Activated T-helper 9 cell treated with anti-CD3 and anti-CD28 coated beads, Interleukin-2, amount 50 U/mL, for 16 hours (primary cell): ENCODE results near the gene LIG3.
"Not testable (repeated sequence)": the region's sequence is repeated elsewhere in the genome, so short reads cannot be mapped to it uniquely, and the experiment has no call there.

Experiments
- DNase-seq: peaks from one replicate; pipeline ENCODE4 v3.0.0-alpha.2; 2020; ENCODE audit warnings: low read depth

Gene LIG3

GRCh38 chr17:34999456-34999855 is 19.1 kb downstream of the LIG3 start:
- no peak for DNase-seq

DNA sequence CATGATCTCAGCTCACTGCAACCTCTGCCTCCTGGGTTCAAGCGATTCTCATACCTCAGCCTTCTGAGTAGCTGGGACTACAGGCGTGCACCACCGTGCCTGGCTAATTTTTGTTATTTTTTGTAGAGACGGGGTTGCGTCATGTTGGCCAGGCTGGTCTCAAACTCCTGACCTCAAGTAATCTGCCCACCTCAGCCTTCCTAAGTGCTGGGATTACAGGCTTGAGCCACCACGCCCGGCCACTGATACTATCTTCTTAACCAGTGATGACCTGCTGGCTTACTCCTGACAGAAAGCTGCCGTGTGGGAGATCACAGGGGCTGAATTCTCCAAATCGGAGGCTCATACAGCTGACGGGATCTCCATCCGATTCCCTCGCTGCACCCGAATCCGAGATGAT is 20.7 kb downstream of the LIG3 start:
- DNase-seq = not testable (repeated sequence)

DNA sequence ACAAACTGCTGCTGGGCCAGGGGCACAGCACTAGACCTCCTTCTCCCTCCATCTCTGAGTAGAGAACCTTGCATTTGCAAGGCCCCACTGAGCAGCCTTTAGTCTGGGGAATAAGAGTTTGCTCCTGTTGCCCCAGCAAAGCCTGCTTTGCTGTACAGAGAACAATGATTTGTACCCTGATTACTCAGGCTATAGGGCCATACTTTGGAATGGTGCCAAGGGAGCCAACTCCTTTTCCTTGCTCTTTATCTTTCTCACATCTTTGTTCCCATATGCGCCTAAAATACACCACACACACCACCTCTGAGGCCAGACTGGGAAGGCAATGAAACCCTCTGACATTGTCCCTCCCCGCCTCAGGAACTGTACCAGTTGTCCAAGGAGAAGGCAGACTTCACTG is 21.2 kb downstream of the LIG3 start:
- no peak for DNase-seq

DNA sequence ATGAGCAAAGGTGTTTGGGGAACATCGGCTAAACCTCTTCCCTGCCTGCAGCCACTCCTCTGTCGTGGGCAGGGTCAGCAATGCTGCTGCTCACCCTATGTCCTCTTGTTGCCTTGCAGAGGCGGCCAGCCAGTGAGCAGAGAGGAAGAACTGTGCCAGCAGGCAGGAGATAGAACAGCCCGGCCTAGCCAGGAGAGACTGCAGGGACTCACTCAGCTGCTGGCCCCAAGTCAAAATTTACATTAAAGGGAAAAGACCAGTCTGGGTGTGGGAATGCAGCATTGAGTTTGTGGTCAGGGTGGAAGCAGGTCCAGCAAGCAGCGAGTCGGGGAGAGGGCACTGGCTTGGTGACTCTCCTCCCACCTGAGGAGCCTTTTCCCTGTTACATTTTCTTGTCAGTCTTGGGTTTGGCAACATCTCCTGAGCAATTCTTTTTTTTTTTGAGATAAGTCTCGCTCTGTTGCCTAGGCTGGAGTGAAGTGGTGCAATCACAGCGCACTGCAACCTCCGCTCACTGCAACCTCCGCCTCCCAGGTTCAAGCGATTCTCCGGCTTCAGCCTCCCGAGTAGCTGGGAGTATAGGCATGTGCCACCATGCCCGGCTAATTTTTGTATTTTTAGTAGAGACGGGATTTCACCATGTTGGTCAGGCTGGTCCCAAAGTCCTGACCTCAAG is 22.7 kb downstream of the LIG3 start:
- DNase-seq = no peak

- DNase-seq = no peak
These were observed 23.5 kb downstream of the LIG3 start for GRCh38 chr17:35003778-35004177.

DNA sequence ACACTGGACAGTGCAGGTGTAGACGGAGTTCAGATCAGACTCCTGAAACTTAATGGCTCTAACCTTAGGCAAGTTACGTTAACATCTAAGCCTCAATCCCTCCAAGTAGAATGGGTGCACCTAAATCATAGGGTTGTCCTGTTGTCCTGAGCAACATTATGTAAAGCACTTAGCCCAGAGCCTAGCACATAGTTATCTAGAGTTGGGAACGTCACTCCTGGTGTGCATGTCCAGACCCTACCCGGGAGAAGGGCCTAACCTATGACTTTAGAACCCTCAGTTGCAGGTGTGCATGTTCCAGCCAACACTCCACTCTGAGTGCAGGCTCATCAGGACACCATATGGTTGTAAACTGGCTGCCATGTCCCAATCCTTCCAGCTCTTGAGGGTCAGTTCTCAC is 26.0 kb downstream of the LIG3 start:
- no peak for DNase-seq

- DNase-seq = no peak
These were observed 26.6 kb downstream of the LIG3 start for GRCh38 chr17:35006961-35007360.

DNA sequence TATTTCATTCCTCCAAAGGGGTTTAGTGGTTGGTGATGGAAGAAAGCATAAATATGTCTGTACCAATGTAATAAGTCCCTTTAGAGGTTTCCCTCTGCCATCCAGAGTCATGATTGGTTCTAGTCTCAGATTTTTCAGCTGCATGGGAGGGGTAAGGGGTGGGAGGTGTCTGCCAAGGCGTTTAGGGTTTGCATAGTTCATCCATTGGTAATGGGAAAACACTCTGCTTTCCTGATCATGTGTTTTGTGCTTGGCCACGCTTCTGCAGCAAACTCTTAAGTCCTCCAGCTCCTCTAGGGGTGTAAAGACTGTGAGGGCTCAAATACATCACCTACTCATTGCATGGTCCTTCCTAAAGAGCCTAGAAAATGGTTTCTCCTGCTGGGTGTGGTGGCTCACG is 29.8 kb downstream of the LIG3 start:
- no peak for DNase-seq

- no peak for DNase-seq
These were observed 31.4 kb downstream of the LIG3 start for GRCh38 chr17:35011671-35012216.

DNA sequence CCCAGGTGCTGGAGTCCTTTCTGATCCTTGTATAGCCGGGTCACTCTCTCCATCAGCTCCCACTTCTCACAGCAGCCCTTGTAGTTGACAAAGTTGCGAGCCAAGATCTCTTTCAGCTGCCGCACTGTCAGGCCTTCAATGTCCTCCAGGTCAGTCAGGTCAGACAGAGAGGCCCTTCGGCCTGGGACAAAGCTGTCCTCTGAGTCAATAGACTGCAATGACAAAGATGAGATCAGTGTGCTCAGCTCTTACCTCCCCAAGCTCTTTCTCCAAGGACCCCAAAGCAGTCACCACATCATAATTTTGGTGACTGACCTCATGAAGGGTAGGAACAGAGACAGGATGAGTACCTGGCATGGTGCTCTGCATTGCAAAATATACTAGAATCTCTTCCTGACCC is 36.1 kb downstream of the LIG3 start:
- DNase-seq = no peak

DNA sequence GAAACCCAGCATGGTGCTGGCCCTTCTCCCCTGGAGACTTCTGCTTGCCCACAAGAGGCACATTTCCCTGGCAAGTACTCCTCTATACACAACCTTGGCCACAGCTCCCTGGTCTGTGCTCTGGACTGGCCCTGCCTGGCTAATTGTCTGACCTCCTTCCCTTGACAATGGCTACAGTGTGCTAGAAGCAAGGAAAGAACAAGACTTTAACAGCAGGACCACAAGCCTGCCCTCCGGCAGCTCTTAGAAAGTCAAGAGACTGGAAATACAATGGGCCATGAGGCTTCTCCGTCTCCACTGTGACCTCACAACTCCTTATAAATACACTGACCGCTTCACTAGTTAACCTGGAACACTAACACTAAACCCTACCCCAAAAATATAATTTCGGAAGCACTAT is 36.7 kb downstream of the LIG3 start:
- DNase-seq = no peak

GRCh38 chr17:35018814-35019213 is 38.5 kb downstream of the LIG3 start:
- DNase-seq = no peak

DNA sequence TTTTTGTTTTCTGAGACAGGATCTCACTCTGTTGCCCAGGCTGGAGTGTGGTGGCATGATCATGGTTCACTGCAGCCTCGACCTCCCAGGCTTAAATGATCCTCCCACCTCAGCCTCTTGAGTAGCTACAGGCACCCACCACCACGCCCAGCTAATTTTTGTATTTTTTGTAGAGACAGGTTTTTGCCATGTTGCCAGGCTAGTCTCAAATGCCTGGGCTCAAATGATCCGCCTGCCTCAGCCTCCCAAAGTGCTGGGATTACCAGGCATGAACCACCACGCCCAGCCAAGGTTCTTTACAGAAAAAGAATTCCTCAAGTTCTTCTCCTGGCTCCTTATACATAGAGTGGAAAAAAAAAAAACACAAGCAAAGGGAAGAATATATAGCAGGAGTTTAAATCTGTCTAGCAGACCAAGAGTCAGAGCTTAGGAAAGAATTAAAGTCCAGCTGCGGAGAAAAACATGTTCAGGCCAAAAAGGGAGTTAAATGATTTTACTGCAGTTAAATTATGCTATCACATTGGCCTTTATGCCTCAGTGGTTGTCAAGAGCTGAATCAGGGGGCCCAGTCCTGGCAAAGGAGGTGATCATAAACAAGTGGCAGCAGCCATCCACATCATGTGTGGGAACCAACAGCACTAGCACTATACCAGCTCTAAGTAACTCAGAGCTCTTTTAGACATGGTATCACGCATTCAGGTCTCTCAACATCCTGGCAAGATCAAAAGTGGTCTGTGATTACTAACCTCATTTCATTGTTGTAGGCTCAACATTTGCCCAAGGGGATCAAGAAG is 39.3 kb downstream of the LIG3 start:
- DNase-seq = no peak

DNA sequence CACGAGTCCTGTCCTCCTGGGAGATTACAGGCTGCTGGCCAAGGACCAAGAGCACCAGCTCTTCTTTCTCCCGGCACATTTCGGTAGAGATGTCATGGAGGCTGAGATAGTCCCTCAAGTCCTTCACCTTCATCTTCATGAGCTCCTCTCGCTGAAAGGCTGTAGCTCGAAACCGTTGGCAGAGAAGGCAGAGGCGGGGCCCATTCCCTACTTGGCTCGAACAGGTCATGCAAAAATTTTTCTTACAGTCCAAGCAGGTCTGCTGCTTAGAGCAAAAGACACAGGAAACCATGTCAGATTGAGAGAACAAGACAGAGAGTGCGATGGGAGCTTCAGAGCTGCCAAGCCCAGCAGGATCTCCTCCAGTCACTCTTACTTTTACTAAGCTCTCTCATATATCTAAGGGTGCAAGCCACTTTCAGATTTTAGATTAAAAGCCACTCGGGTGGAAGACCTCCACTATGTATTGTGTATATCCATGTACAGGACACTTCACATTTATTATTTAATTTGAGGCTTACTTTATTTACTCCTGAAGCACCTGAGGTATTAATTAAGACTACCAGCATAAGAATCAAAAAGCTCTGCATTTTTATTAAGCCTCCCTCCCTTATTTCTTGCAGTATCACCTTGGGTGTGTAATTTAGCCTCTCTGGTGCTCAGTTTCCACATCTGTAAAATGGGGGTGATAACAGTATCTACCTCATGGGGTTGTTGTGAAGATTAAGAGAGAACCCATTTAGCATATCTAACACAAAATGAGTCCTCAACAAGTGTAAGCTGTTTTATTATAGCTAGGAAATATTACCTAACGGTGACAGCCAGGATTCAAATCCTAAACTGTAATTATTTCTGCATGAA is 41.4 kb downstream of the LIG3 start:
- DNase-seq = no peak

- DNase-seq = peak; percentile 59
These were observed 42.3 kb downstream of the LIG3 start for GRCh38 chr17:35022536-35023063.

- DNase-seq = no peak
These were observed 43.2 kb downstream of the LIG3 start for GRCh38 chr17:35023538-35023937.

GRCh38 chr17:35025541-35025940 is 45.2 kb downstream of the LIG3 start:
- no peak for DNase-seq

DNA sequence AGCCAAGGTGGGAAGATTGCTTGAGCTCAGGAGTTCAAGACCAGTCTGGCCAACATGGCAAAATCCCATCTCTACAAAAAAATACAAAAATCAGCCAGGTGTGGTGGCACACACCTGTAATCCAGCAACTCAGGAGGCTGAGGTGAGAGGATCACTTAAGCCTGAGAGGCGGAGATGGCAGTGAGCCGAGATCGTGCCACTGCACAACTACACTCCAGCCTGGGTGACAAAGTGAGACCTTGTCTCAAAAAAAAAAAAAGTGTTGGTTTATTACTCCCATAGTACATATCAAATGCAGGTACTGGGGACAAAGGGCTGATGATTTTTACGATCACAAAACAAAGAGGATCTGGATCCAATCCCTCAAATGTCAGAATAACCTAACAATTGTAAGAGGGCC is 47.8 kb downstream of the LIG3 start:
- not testable (repeated sequence) for DNase-seq

DNA sequence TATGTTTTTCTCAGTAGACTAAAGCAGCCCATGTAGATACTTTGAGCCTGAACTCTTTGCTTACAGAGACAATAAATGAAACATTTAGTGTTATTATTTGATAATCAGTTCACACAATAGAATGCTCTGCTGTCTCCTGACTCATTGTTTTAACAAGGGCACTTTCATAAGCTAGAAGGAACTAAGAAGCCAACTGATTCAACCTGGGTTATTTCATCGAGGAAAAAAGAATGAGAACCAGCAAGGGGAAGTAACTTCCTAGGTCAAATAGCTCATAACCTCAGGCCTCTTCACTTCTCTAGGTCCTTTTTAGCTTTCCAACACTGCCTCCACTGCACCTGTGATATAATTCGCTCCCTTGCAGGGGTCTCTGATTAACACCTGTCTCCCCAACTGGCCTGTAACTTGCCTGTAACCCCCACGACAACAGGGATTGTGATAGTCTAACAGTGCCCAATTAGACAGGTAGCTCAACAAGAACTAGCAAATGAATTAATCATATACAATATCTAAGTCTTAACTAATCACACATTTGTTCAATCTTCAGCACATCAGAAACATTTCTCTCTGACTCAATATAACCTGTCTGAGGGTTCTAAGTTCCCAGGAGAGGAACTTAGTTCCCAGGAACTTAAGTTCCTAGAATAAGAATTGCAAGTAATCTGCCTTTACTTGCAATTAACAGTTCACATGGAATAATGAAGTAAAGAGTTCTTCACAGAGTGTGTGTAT is 48.4 kb downstream of the LIG3 start:
- no peak for DNase-seq

- no peak for DNase-seq
These were observed 50.5 kb downstream of the LIG3 start for GRCh38 chr17:35030780-35031179.

DNA sequence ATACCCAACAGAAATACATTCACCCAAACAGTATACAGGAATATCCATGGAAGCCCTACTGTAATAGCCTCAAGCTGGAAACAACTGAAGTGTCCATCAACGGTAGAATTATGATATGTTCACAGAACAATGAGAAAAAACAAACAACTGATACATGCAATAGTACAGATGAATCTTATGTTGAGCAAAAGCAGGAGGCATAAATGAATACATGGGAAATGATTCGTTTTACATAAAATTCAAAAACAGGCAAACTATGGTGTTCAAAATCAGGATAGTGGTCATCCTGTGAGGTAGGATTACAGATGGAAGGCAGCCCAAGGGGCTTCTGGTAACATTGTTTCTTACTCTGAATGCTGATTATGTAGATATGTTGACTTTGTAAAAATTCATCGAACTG is 58.1 kb downstream of the LIG3 start:
- DNase-seq = no peak

GRCh38 chr17:35041390-35041789 is 61.1 kb downstream of the LIG3 start:
- no peak for DNase-seq
